Heart left ventricle (tissue), 16 donors: ENCODE measurements around the gene STON2. TPM values are rescaled to one million over a fixed set of nuclear protein-coding genes. Genes with fewer than 3 reads are reported as not detected.

Source experiments
- ATAC-seq, 4 donors: fragments of 200-7000 bp; cut with Tn5 transposase; one replicate each; pipeline ENCODE4 v1.9.1; 2020 to 2022; ENCODE audit warnings: moderate library complexity in 4 of 4, mild to moderate bottlenecking in 3 of 4, moderate number of reproducible peaks in 1 of 4
- DNase-seq, 5 donors: peaks; one replicate each; pipeline ENCODE4 v3.0.0-alpha.2; 2020
- H3K27ac ChIP-seq, 12 donors: fragments of 200-600 bp; sonication (generic) in 4 of 12; one replicate each; pipeline versions ENCODE4 v1.5.0 to v1.8.0; 2016 to 2022; ENCODE audit warnings: mild to moderate bottlenecking in 2 of 12
- H3K27me3 ChIP-seq, 9 donors: fragments of 200-600 bp; sonication (generic) in 2 of 9; one replicate each; pipeline versions ENCODE4 v1.5.1 to v1.8.0; 2016 to 2022; ENCODE audit warnings: mild to moderate bottlenecking in 3 of 9
- H3K36me3 ChIP-seq, 9 donors: fragments of 200-600 bp; sonication (generic) in 2 of 9; one replicate each; pipeline versions ENCODE4 v1.5.0 to v1.8.0; 2018 to 2022; ENCODE audit warnings: mild to moderate bottlenecking in 2 of 9
- H3K4me1 ChIP-seq, 12 donors: fragments of 200-600 bp; sonication (generic) in 4 of 12; one replicate each; pipeline versions ENCODE4 v1.5.0 to v1.8.0; 2016 to 2022; ENCODE audit warnings: mild to moderate bottlenecking in 3 of 12
- H3K4me3 ChIP-seq, 12 donors: fragments of 200-600 bp; sonication (generic) in 4 of 12; one replicate each; pipeline versions ENCODE4 v1.5.0 to v1.8.0; 2017 to 2022; ENCODE audit warnings: mild to moderate bottlenecking in 9 of 12, moderate library complexity in 4 of 12
- H3K9me3 ChIP-seq, 12 donors: fragments of 200-600 bp; sonication (generic) in 4 of 12; one replicate each; pipeline versions ENCODE4 v1.5.0 to v1.8.0; 2016 to 2022; ENCODE audit warnings: mild to moderate bottlenecking in 1 of 12
- CTCF ChIP-seq, 12 donors: fragments of 200-600 bp; sonication (generic) in 4 of 12; IDR thresholded peaks; one replicate each; pipeline versions ENCODE4 v1.5.0 to v1.8.0; 2018 to 2022; ENCODE audit warnings: antibody characterized with exemption in 12 of 12, mild to moderate bottlenecking in 5 of 12
- POLR2A ChIP-seq, 2 donors: fragments of 450-650 bp; IDR thresholded peaks; one replicate each; pipeline ENCODE4 v1.6.1; 2017; ENCODE audit warnings: antibody characterized with exemption in 2 of 2, mild to moderate bottlenecking in 2 of 2, moderate library complexity in 2 of 2
- WGBS, 4 donors: extraction: QIAGEN DNeasy Blood & Tissue Kit in 2 of 4; methylation state at CpG; one replicate each; pipeline versions ENCODE4 v1.1.5 to v1.1.7; 2013 to 2018; 5-methylcytosine and 5-hydroxymethylcytosine counted together
- intact Hi-C, 10 donors: fragments of 100-400 bp; cut with DNase I; formaldehyde crosslinking; loops; one replicate each; pipeline versions ENCODE4 v1.11.1 to v1.14.2; 2022
- polyA plus RNA-seq, 2 donors: library from polyadenylated mRNA; stranded (reverse); fragments of 200-250 nt; gene quantifications; one replicate each; pipeline ENCODE4 v1.2.3, GENCODE V29; 2013
- total RNA-seq, 9 donors: library from RNA; depleted of rRNA in 2 of 9; stranded (reverse); fragments of >200 nt in 2 of 9; fragmentation: NEBNext Ultra II Directional in 3 of 9; extraction: Animal tissue kit (Norgen Biotek cat#: 25700) in 3 of 9; gene quantifications; one replicate each; pipeline versions ENCODE4 v1.1.0 to v1.2.4, GENCODE V29; 2016 to 2023
- donor health status: ischemic (EF 13 %, LVEDD 7.1; RV severe dilation, severe dysfunction).
- donor health status: healthy with polysubstance abuse.
- donor health status: DM: no; HTN: yes; CAD: no.
- donor health status: DM: no; HTN: no; CAD: no.
- donor health status: ischemic (EF 25% LVEDD 6.9; RV normal size, moderate dysfunction).
- donor health status: ischemic (EF 25% LVEDD 5.7; RV mildly dilated, moderate dysfunction).
- donor health status: healthy.
- donor health status: DM: yes; HTN: yes; CAD: no.
- donor health status: ischemic (EF 35%, LVEDD 5.7; RV mildly dilated, moderate dysfunction).
- donor health status: nonischemic (EF 11% LVEDD 7.7; RV severe dilation, severe dysfunction).
- donor health status: DM: yes; HTN: yes; CAD: no.
- donor health status: PGD.
- donor health status: ischemic (EF 29% LVEDD 5.4; RV normal size, mild dysfunction).
- donor health status: nonischemic (EF 23%, LVEDD 6.1; RV moderate dilation, normal function).

Gene STON2
- total and polyA plus RNA-seq, 11 donors: 0.28 to 27.5 (median 7.0) TPM

GRCh38 chr14:81414123-81414522 is 14.0 kb upstream of the STON2 start:
- DNase-seq (no peak), ATAC-seq (no peak)
- peaks cover 0 to 6% (median 0%) of the 10 kb centered on the region in 9 donors for H3K27me3 ChIP-seq
- TF ChIP-seq POLR2A (IDR thresholded peaks at IDR 0.05) (no peak), CTCF (IDR thresholded peaks at IDR 0.05) (no peak)
- H3K36me3 ChIP-seq: no peaks in the 10 kb centered on the region
- H3K27ac ChIP-seq: no peak overlapping the region
- H3K4me3 ChIP-seq: no peak overlapping the region
- intact Hi-C loops: no loop called here
- H3K4me1 ChIP-seq: peaks cover 0 to 28% (median 0%) of the 10 kb centered on the region in 12 donors
- no peaks in the 10 kb centered on the region for H3K9me3 ChIP-seq
- 79 to 91% (median 82%) methylated on average over 4 of the region's 4 CpGs for WGBS, 4 donors

GRCh38 chr14:81412779-81413178 is 12.7 kb upstream of the STON2 start:
- peaks cover 0 to 9% (median 0%) of the 10 kb centered on the region in 9 donors for H3K27me3 ChIP-seq
- 52 to 56% (median 53%) methylated on average over 19 of the region's 19 CpGs for WGBS, 4 donors
- DNase-seq: no peak
- TF ChIP-seq POLR2A (IDR thresholded peaks at IDR 0.05) (no peak), CTCF (IDR thresholded peaks at IDR 0.05) (no peak)
- H3K4me1 ChIP-seq: peaks cover 0 to 27% (median 0%) of the 10 kb centered on the region in 12 donors
- intact Hi-C loops: no loop called here
- H3K4me3 ChIP-seq: no peak overlapping the region
- no peak for ATAC-seq
- H3K27ac ChIP-seq: no peak overlapping the region
- no peaks in the 10 kb centered on the region for H3K36me3 ChIP-seq
- H3K9me3 ChIP-seq: no peaks in the 10 kb centered on the region

- TF ChIP-seq CTCF (IDR thresholded peaks at IDR 0.05) (no peak), POLR2A (IDR thresholded peaks at IDR 0.05) (no peak)
- H3K27me3 ChIP-seq: peaks cover 0 to 14% (median 0%) of the 10 kb centered on the region in 9 donors
- WGBS, 4 donors: 48 to 63% (median 54%) methylated on average over 1 of the region's 1 CpG
- peaks cover 0 to 8% (median 0%) of the 10 kb centered on the region in 12 donors for H3K4me1 ChIP-seq
- no peak for DNase-seq
- no peaks in the 10 kb centered on the region for H3K36me3 ChIP-seq
- no peak for ATAC-seq
- no peak overlapping the region for H3K4me3 ChIP-seq
- peaks cover 0 to 3% (median 0%) of the 10 kb centered on the region in 12 donors for H3K9me3 ChIP-seq
- intact Hi-C loops: no loop called here
- no peak overlapping the region for H3K27ac ChIP-seq
Measured at GRCh38 chr14:81408595-81408994, 8.5 kb upstream of the STON2 start.

- H3K4me3 ChIP-seq: no peak overlapping the region
- peaks cover 0 to 14% (median 0%) of the 10 kb centered on the region in 9 donors for H3K27me3 ChIP-seq
- intact Hi-C loops: no loop called here
Measured at GRCh38 chr14:81406863-81407262, 6.7 kb upstream of the STON2 start.

More at GRCh38 chr14:81406863-81407262, 6.7 kb upstream of the STON2 start:
- H3K36me3 ChIP-seq: no peaks in the 10 kb centered on the region
- 32 to 48% (median 42%) methylated on average over 4 of the region's 4 CpGs for WGBS, 4 donors
- H3K27ac ChIP-seq: no peak overlapping the region
- peaks cover 0 to 3% (median 0%) of the 10 kb centered on the region in 12 donors for H3K9me3 ChIP-seq
- DNase-seq (no peak), ATAC-seq (peak in 1 of 4 donors; percentile 18)
- H3K4me1 ChIP-seq: peaks cover 0 to 18% (median 0%) of the 10 kb centered on the region in 12 donors
- no peak for TF ChIP-seq CTCF (IDR thresholded peaks at IDR 0.05)
- TF ChIP-seq POLR2A (IDR thresholded peaks at IDR 0.05): no peak
